Stimulated activated CD4-positive, alpha-beta T cell treated with anti-CD3 and anti-CD28 coated beads, Interleukin-1b, Interleukin-23, amount 100 ng/mL, for 1 hour (primary cell): ENCODE results near the gene FBXL16.

Experiments
- DNase-seq, 2 donors: peaks; one replicate each; pipeline ENCODE4 v3.0.0-alpha.2; 2020; ENCODE audit warnings: low read depth in 2 of 2

The FBXL16 gene

DNA sequence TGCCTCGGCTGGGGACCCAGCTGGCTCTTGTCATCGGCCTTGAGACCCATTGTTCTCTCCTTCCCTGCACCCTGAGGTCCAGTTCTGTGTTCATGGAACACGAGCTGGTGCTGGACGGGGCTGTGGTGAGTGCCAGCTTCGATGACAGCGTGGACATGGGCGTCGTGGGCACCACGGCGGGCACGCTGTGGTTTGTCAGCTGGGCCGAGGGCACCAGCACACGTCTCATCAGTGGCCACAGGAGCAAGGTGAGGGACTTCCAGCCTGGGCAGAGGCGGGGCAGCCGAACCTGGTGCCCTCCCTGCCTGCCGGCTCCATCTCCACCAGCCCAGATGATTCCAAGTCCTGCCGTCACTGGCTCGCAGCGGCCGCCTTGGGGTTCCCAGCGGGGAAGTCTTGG, 43.0 kb downstream of the FBXL16 start:
- no peak for DNase-seq

DNA sequence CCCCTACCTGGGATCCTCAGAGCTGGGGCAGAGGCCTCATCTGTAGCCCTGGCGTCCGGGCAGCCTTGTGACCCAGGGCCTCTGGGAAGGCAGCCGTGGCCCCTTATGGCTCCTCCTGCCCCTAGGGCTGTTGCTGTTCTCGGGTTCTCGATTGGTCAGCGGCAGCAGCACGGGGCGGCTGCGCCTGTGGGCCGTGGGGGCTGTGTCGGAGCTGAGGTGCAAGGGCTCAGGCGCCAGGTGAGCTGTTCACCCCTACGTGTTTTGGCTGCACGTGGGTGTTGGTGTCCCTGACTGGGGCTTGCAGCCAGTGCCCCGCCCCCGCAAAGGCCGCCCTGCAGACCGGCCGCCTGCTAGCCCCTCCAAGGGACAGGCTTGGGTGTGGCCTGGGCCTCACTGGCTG, 43.5 kb downstream of the FBXL16 start:
- DNase-seq: no peak

DNA sequence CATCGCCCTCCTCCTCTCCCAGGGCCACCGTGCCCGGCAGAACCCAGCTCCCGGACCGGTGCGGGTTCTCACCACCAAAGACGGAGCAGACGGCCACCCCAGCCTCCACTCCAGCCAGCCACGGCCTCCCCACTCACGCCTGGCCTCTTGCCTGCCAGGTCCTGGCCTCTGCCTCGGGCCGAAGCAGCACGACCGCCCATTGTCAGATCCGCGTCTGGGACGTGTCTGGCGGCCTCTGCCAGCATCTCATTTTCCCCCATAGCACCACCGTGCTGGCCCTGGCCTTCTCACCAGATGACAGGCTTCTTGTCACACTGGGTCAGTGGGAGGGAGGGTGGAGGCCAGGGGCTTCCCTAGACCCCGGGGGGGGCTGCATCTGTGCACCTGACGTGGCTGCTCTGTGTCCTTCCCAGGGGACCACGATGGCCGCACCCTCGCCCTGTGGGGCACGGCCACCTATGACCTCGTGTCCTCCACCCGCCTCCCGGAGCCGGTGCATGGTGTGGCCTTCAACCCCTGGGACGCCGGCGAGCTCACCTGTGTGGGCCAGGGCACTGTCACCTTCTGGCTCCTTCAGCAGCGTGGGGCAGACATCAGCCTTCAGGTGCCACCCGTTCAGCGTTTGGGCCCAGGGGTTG, 44.3 kb downstream of the FBXL16 start:
- DNase-seq: no peak

- DNase-seq: peak; percentile 36 to 50
Observed at GRCh38 chr16:660459-661183, 45.0 kb downstream of the FBXL16 start.

GRCh38 chr16:660132-660458, 45.5 kb downstream of the FBXL16 start:
- no peak for DNase-seq

GRCh38 chr16:659618-660017, 46.0 kb downstream of the FBXL16 start:
- no peak for DNase-seq

GRCh38 chr16:658679-659571, 46.7 kb downstream of the FBXL16 start:
- no peak for DNase-seq

DNA sequence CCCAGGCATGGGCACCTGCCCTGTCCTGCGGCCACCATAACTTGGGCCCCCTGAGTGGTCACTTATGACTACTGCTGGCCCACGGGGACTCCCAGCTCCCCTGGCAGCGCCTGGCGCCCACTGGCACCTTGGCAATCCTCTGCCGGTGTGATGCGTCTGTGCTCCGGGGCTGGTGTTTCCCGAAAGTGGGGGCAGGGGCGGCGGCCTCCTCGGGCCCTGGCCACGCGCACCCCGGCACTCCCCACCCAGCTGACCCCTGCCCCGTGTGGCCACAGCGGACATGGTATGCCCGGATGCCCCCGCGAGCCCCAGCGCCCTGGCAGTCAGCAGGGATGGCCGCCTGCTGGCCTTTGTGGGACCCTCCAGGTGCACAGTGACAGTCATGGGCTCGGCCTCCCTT, 48.1 kb downstream of the FBXL16 start:
- no peak for DNase-seq

- DNase-seq: no peak
Observed at GRCh38 chr16:654034-654433, 51.6 kb downstream of the FBXL16 start.

DNA sequence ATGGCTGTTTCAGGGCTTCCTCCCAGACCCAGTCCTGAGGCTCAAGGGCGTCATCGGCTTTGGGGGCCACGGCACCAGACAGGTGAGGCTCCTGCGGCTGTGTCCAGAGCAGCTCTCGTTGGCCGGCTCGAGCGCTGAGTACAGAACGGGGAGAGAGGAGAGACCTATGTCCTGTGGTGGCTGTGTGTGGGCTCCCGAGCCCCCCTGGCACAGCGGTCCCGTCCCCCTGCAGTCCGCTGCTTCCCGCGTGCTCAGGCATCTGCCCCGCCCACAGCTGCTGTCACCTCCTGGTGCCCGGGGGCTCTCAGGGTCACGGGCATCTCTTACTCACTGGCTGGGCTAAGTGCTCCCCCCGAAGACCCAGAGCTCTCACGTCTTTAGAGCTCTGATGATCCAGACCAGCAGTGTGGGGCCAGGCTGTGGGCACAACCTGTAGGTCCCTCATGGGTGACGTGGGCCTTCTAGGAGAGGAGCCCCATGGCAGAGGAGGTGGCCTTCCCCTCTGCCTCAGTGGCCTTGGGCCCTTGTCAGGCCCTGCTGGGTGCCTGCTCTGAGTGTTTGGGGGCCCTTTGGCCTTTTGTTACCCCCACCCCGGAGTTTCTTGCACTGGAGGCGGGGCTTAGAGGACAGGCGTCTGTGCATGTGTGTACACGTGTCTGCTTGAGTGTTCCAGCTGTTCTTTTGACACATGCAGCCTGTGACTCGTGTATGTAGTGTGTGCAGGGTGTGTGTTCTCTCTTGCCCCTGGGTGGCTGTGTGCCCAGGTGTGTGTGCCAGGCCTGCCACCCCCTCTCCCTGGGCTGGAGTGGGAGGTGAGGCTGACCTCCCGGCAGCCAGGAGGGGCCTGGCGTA, 52.9 kb downstream of the FBXL16 start:
- no peak for DNase-seq

- DNase-seq: no peak
Observed at GRCh38 chr16:651844-652243, 53.8 kb downstream of the FBXL16 start.

GRCh38 chr16:649631-650030, 56.0 kb downstream of the FBXL16 start:
- DNase-seq: no peak

DNA sequence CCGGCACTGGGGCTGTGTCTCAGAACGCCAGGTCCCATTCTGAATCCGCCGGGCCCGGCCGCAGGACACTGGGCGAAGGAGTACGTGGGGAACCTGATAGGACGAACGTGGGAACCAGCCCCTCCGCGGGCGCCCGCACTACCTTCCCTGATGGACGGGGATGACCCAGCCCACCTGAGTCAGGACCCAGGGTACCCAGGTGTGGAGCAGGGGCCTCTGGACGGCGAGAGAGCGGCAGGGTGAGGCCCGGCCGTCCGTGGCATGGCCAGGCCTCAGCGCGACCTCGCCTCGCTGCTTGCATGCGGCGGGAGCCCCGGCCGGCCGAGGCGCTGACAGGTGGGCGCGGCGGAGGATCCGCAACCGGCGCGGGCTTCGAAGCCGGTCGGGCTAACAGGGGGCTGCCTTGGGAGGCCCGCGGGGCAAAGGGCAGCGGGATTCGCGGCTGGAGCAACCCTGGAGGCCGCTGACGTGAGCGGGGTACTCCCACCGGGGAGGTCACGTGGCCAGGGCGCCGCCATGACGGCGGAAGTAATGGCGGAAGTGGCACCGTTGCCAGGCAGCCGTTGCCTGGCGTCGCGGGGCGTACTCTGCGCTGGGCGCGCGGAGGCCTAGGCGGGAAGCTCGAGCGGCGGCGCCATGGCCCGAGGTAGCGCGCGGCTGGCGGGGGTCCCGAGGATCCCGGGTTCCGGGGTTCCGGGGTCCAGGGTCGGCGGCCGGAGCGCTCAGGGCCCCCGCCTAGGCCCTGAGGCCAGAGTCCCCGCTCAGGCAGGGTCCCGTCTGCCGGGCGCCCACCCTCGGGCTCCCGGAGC, 56.6 kb downstream of the FBXL16 start, which contains the start of gene WDR90:
WDR90 (plus strand) TSS at position 585 of the 809 bp plus-strand sequence; CDS start at position 637, 52 bp downstream.
- peak; percentile 78 to 84 for DNase-seq

GRCh38 chr16:648071-648780, 57.4 kb downstream of the FBXL16 start:
- no peak for DNase-seq

GRCh38 chr16:647173-647902, 58.3 kb downstream of the FBXL16 start:
- DNase-seq: no peak

DNA sequence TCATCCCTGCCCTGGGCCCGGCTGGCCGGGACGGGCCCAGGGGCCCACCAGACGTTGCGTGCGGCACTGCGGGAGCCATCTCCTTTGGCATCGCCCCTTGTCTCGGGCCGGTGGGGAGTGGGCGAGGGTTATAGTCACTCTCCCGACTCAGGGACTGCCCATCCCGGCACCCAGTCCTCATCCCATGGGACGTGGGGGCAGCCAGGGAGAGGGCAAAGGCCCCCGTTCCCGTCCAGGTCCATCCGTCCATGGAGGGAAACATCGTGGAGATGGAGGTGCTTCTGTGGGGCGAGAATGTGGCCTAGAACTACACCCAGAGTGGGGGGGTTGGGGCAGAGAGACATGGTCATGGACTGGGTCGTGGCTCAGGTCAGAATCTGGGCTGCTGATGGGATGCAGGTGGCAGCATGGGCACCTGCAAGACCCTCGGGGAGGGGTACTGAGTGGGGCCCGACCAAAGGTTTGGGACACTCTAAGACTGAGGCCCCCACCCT, 58.9 kb downstream of the FBXL16 start:
- no peak for DNase-seq

GRCh38 chr16:645852-646678, 59.5 kb downstream of the FBXL16 start:
- DNase-seq: no peak

DNA sequence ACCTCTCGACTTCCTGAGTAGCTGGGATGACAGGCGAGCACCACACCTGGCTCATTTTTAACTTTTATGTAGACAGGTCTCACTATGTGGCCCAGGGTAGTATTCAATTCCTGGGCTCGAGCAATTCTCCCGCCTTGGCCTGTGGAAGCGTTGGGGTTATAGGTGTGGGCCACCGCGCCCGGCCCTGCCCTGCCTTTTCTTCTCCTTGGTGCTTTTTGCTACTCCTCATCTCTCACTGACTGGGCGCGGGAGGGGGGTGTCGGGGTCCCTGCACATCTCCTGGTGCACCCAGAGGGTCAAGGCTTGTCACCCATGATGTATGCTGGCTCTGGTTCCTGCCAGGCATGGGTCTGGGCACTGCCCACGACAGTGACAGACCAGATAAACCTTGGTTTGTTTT, 61.0 kb downstream of the FBXL16 start:
- DNase-seq: no peak

- DNase-seq: no peak
Observed at GRCh38 chr16:643050-643368, 62.6 kb downstream of the FBXL16 start.
